SK-N-MC (cell line): ENCODE measurements around the gene IPO11.

Source experiments
- EZH2 ChIP-seq: fragments of 200-600 bp; sonication (generic); IDR thresholded peaks from one replicate; pipeline ENCODE4 v1.6.1; 2017; ENCODE audit warnings: antibody characterized with exemption
- FOXP2 ChIP-seq: optimal IDR thresholded peaks from 2 replicates; pipeline ENCODE3; 2011; ENCODE audit warnings: mild to moderate bottlenecking, moderate library complexity; ENCODE audit not compliant: insufficient read depth; ENCODE audit errors: extremely low read length, control extremely low read depth
- POLR2AphosphoS5 ChIP-seq: IDR thresholded peaks from 2 replicates; pipeline ENCODE4 v1.6.1; 2012; ENCODE audit warnings: mild to moderate bottlenecking, low read depth, low read length, borderline replicate concordance

GRCh38 chr5:62590387-62590786 lies 177.8 kb downstream of the IPO11 start:
- no peak for TF ChIP-seq EZH2
- no peak for TF ChIP-seq POLR2AphosphoS5
- no peak for TF ChIP-seq FOXP2
